Measurements from ENCODE around the gene PRKG1.
A peak's percentile ranks its signal among the peaks of the same experiment; 100 is the strongest.
"Not testable (repeated sequence)": the region's sequence is repeated elsewhere in the genome, so short reads cannot be mapped to it uniquely, and the experiment has no call there.

PRKG1 gene

DNA sequence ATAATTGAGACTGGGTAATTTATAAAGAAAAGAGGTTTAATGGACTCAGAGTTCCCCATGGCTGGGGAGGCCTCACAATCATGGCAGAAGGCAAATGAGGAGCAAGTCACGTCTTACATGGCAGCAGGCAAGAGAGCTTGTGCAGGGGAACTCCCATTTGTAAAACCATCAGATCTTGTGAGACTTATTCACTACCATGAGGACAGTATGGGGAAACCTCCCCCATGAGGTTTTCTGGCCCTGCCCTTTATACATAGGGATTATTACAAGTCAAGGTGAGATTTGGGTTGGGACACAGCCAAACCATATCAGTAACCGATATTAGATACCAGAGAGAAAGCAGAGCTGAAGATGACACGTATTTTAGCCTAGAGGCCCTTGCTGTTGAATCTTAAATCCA lies 267.5 kb downstream of the PRKG1 start:
- not testable (repeated sequence) for DNase-seq

DNA sequence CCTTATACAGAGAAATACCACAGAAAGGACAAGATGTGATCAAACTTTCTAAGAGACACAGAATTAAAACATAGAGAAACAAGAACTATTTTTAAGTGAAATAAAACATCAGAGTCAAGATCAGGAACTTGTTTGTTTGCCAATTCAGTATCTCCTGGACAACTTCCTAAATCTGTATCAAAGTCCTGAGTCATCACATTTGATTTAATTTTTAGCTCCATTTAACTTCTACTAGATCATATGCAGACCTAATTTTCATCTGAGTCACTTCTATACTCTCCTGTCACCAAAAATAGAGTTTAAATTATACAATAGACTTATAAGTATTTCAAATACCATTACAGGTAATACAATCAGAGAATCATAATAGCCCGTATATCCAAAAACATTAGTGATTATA lies 268.1 kb downstream of the PRKG1 start:
- no peak for DNase-seq

DNA sequence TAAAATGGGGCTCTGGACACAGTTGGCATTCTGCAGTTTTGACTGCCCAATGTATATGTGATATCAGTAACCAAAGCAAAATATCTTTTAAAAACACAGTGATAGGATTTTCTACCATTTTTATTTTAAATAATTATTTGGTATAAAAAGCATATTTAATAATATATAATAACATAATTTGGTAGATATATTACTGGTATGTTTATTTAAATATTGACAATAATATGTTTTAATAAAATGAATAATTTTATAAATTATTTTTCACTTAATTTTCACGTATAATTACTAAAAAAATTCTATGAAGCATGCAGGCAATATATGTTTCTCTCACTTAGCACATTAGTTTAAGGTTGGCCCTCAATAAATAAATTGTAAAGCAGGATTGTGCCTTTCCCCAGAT lies 269.1 kb downstream of the PRKG1 start:
- DNase-seq = no peak

DNA sequence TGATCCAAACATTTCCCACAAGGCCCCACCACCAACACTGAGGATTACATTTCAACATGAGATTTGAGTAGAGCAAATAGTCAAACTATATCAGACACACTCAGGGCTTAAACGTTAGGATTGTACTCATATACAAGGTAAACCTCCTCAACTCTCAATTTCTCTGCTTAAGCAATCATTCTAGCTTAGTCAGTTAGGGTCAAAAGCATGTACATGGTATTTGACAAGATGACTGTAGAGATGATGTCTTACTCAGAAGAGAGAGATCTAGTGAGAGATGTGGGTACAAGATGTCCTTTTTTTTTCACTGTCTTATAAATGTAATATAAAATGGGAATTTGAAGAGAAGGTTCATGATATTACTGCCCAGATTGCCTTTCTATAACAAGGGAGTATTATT lies 270.1 kb downstream of the PRKG1 start:
- DNase-seq = no peak

DNA sequence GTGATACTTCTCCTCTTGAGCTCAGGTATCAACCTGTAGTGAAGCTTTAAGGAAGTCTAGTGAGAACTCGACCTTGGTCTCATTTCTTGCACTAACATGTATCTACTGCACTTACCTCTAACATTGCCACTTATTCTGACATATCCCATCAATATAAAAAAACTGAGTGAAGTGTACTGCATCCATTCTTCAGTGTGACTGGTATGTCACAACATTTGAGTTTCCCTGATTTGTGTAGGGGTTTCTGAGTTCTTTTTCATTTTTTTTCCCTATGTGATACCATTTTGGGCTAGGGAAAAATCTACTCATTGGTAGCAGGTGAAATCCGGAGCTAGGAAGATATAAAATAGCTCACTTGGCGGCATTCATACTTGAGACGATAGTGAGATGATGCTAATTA lies 274.3 kb downstream of the PRKG1 start:
- DNase-seq = no peak

DNA sequence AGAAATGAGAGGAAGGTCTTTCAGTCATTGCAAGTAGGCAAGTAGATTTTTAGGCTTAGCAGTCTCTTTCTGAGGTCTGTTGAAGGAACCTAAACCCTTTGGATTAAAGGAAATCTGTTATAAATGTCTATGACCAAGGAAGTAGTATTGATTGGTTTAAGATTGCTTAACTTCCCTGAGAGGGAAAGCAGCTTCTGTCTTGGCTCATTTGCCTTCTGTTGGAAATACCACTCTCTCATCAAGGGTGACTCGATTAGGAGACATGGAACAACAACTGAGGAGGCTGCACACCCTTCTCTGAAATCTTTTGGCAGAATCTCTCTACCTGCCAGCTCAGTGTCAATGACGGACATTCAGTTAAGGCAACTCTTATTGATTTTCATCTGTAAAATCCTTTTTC lies 282.9 kb downstream of the PRKG1 start:
- no peak for DNase-seq

DNA sequence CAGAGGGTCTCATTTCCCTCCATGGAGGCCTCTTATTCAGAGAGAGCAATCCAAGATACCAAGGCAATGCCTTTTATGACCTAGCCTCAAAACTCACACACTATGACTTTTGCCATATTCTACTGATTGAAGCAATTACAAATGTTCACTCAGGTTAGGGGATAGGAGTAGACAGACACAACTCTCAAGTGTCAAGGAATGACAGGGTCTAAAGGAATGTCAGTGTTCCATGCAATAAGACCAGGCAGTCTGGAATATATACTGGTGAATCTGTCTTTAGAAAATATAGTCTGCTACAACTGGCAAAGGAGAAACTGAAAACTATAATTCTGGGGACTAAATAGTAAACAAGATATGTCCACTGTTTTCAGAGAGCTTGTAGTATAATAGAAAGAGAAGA lies 283.9 kb downstream of the PRKG1 start:
- no peak for DNase-seq

DNA sequence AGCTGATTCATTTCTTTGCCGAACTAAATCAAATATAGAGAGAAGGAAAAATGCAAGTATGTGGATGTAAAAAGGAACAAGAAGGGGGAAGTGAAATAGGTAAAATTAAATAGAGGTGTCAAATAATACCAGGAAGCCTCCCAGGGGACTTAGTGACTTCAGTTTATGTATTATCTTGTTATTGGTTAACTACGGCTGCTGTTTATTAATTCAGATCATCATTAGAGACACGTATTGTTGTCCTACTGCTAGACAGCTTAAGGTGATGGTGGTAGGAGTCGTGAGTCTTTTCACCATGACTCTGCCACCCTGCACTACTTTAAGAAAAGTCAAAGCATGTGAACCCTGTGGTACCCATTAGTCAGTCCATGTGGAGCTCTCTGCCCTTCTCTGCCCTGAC lies 289.1 kb downstream of the PRKG1 start:
- DNase-seq = no peak

DNA sequence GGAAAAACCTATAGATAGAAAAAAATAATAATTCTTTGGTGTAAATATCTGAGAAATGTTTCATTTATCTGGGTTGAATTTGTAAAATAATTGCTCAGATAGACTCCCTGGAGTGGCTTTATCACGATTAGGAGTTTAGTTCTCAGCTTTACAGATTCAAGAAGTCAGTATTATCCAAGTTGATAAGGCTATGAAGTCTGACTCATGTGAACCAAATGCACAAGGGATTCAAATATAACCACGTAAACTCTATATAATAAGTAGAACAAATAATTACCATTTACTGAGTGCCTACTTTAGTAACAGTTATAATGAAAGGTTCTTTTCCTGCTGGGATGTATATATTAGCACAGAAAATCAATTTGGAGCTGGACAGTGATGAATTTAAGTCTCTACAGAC lies 290.4 kb downstream of the PRKG1 start:
- DNase-seq = no peak

DNA sequence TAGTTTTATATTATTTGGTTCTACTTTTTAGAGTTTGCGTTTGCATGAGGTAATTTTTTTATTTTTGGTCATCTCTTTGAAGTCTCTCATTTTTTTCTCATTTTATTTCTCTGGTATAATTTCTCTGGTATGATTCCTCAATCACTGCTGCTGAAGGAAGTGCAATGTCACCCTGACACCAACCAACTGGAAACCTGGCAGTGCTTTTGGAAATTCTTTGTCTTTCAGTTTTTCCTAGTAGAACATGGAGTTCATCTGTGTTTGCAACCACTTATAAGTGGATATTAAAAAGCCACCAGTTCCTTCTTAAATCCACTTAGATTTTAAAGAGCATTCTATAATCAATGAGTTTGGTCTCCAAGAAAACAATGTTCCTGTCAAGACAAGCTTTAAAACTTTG lies 291.8 kb downstream of the PRKG1 start:
- no peak for DNase-seq

DNA sequence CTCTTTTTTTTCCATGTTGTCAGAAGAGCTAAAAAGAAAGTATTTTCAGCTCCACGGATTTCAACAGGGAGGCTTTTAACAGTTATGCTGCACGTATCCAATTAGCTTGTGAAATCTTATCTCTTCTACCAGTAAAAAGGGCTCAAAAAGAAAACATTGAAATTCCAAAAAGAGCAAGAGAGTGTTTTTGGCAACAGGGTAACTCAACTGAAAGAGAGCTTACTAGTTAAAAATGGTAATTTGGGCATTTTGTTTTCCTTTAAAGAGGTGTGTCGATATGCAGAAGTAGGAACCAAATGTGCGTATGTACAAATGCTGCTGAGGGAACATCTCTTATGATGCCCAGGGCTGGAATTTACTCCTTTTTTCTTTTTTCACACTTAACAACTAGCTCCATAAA lies 292.8 kb downstream of the PRKG1 start:
- DNase-seq = no peak

DNA sequence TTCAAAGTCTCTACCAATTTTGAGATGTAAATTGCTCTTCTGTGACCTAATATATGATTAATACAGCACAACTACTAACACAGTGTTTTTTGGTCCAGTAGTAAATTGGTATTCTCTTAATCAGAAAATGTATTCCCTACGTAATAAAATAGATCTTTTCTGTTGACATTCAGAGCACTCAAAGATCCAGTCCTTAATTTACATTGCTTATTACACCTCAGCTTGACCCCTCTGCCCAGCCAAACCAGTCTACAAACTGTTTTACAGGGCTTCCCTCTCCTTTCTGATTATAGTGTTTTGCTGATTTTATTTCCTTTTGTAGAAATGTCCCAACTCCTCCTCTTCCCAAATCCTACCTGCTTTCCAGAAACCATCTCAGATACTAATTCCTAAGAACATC lies 293.4 kb downstream of the PRKG1 start:
- DNase-seq = no peak

DNA sequence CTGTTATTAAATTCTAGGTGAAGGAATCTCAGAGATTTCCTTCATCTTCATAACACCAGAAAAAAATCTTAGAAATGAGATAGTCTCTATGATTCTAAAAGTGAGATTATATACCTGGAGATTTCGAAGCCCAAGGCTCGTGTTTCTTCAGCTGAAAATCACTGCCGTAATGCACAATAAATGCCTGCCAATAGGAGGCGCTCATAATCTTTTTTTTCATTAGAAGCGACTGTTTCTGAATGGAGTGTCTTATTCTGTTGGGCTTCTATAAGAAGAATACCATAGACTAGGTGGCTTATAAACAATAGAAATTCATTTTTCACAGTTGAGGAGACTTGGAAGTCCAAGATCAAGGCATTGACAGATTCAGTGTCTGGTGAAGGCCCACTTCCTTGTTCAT lies 294.7 kb downstream of the PRKG1 start:
- DNase-seq = no peak

DNA sequence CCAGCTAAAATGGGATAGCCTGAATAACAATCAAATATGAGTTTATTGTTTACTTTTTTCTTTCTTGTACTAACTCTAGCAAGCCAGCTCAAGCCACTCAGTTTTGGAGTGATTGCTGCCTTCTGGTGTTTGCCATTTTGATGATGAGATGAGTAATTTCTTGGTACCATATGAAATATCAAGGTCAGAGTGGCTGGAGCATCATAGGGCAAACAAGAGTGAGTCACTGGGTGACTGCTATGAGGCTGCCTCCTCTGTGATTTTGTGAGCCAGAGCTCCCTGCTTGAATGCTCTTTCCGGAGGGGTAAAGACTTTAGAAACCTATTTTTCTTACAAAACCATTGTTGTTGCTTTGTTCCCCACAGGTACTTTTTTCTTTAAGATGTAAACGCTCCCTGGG lies 295.6 kb downstream of the PRKG1 start:
- no peak for DNase-seq

DNA sequence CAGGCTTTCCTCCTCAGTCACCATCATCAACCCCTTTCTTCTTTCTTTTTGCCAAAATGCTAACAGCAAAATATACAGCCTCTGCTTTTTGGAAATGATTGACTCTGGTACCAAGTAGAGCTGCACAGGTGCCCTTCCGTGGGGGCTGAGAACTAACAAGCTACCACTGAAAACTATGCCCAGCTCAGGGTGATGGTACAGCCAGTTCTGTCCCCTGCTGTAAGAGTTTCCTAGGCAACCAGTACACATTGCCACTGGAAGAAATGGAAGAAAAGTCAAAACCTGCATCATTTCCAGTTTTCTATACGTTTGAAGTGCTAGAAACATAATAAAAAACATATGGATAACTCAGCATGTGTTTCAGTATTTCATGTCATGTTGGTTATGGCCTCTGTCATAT lies 297.5 kb downstream of the PRKG1 start:
- DNase-seq = no peak

DNA sequence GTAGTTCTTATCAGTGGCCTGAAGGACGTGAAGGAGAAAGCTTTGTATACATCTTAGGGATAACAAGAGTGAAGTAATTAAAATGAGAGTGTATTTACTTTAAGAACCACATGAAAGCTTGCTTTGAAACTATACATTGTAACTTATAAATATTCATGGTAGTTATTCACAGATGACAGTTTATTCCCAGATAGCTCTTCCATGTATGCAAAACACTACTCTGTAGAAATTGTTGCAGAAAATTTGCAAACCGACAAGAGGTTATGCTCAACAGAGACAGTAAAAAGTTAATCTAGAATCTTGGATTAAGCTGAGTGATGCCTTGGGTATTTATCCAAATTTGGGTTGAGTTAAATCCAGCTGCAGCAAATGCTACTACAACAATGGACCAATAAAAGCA lies 301.5 kb downstream of the PRKG1 start:
- DNase-seq = no peak

DNA sequence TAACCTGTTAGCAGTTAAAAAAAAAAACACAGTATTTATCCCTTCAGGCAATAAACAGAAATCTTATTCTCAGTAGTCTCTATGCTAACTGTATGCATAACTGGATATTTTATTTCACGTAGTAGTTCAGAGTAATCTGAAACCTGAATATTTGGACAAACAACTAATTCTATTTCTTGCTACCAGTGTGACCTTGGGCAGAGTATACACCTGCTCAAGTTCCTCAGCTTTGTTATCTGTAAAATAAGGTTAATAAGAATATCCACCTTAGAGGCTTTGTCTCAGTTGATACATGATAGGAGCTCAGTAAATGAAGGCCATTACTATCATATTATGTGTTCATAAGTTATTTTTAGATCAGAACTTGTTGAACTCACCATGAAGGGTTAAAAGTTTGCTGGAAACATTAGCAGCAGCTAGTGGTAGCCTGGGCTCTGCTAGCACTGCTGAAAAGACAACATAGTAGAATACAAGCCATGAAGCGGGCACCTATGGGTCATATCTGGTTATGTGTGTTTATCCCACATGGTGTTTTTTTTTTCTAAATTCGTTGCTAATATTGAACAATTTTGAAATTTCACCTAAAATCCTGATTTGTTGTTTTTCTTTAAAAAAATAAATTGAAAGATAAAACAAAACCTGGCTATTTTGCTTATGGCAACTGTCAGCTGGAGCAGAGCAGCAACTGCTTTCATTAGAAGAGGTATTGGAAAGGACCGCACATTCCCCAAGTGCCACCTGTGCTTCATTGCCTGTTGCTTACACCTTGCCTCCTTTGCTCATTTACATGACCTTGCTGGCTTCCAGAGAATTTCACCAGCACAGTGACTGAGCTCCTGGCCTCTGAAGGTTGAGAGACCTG lies 303.0 kb downstream of the PRKG1 start:
- no peak for DNase-seq

DNA sequence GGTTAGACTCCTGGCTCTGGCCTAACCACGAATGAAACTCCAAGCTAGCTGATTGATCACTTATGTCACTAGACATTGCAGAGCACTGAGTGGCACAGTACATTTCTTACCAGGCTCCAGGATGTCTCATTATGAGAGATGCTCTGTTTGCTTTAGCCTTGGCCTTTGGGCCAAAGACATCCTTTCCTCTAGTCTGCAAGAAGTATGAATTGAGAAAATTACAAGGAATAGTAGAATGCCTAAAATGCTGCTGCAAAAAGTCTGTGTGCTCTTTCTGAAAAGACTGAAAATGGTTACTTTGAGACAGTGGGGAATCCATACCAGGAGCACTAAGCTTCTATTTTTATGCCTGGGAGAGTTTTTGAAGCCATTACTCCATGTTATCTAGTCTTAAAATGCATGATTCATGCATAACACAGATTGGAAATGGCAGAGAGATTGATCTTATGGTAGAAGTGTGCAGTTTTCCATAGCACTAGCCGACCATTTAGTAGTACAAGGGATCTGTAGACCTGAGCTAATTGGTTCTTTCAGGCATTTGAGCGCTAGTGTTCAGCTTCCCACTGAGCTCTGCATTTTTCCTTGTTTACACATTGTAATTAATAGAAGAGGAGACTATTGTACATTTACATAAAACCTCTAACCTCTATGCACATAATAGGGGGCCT lies 303.8 kb downstream of the PRKG1 start:
- no peak for DNase-seq

DNA sequence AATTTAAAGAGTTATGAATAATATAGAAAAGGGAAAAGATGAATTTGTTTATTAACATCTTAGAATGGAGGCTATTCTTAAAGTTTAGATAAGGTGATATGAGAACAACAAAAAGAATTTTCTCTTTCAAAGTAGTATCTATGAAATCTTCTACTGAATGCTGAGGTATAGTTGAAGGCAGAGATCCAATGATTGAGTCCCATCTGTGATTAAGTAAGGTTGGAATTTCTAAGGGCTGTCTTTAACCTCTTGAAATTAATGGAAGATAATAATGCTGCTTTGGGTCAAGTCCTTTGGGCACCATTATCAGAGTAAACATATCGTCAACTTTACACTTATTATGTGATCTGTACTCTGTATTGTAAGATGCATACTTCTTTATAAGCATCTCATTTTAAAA lies 307.9 kb downstream of the PRKG1 start:
- no peak for DNase-seq

DNA sequence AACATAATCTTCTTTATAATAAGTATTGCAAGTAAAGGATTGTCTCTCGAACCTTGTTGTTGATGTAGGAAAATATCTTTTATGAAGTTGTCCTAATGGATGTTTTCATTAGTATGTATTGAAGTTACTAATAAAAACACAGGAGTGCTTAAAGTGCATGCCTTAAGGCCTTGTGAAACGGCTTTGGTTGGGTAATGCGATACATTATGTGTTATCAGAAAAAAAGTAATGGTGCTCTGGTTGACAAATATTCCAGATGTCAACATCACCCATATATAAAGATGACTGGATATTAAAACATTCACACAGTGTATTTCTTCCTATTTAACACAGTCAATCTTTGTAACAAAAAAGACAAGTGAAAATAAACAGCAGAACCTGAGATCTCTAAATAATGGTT lies 310.7 kb downstream of the PRKG1 start:
- no peak for DNase-seq

DNA sequence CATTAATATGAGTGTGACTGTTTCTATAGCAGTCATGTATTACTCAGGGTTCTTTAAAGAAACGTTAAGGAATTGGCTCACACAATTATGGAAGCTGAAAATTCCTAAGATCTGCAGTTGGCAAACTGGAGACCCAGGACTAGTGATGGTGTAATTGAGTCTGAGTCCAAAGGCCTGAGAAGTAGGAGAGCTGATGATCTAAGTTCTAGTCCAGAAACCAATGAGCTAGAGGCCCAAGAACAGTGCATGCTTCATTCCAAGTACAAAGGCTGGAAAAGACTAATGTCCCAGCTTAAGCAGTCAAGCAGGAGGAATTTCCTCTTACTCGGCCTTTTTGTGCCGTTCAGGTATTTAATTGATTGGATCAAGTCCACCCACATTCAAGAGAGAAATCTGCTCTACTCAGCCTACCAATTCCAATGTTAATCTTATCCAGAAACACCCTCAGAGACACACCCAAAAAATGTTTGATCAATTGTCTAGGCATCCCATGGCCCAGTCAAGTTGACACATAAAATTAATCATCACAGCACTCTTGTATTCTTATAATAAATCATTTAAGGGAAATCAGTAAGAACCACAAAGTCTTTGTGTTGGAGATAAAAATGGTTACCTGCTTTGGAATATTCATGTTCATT lies 312.1 kb downstream of the PRKG1 start:
- DNase-seq = no peak

DNA sequence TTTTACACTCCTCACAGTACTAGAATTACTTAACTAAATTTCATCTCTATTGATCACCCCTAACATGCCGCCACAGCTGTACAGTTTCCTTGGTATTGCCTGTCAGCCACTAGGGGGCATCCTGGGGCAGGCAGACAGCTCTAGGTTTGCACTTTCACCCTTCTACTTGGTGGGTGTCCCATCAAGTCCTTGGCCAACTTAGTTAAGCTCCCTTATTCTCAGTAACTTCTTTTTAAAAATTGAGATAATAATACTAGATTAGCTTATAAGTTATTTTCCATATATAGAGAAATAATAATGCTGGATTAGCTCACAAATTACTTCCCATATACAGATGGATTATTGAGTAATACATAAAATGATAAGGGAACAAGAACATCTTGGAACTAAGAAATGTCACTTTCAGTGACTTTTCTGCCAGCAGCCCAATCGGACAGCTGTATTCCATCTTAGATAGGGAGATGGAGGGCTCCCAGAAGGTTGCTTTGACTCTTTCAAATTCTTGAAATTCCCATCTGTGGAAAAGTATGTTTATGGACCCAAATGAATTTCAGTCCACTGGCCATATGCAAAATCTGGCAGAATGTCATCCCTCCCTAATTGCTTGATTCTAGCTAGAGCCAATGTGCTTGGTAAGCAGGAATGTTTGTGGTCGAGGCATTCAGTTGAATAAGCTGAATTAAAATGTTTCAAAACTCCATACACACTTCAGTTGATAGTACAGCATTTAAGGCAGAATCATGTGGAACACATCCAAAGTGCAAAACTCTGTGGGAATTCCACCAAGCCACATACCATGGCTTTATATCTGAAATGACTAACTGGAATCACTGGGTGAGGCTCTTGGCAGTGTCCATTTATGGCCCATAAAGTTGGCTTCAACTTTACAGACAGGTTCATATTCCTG lies 315.4 kb downstream of the PRKG1 start:
- peak in 1 of 2 experiments; percentile 14 for DNase-seq

DNA sequence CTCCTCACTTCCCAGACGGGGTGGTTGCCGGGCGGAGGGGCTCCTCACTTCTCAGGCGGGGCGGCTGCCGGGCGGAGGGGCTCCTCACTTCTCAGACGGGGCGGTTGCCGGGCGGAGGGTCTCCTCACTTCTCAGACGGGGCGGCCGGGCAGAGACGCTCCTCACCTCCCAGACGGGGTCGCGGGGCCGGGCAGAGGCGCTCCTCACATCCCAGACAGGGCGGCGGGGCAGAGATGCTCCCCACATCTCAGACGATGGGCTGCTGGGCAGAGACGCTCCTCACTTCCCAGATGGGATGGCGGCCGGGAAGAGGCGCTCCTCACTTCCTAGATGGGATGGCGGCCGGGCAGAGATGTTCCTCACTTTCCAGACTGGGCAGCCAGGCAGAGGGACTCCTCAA lies 318.7 kb downstream of the PRKG1 start:
- DNase-seq = not testable (repeated sequence)
